Natural killer cell (primary cell): ENCODE data around the gene MARK2. TPM values are rescaled to one million over a fixed set of nuclear protein-coding genes. Genes with fewer than 3 reads are reported as not detected.

Experiments
- ATAC-seq, 3 donors: fragments of 150-1000 bp in 2 of 3; fragments of 200-7000 bp in 1 of 3; cut with Tn5 transposase; 1 replicate in 1 of 3; 2 replicates in 2 of 3; pipeline ENCODE4 v1.10.0; 2021; ENCODE audit warnings: mild to moderate bottlenecking in 2 of 3, moderate library complexity in 2 of 3
- DNase-seq, 2 donors: peaks; one replicate each; pipeline versions ENCODE4 v3.0.0 to v3.0.0-alpha.2; 2013 to 2021; ENCODE audit warnings: mixed read lengths in 1 of 2
- H3K27ac ChIP-seq: one replicate; pipeline ENCODE4 v1.5.1; 2013; ENCODE audit warnings: mild to moderate bottlenecking, low read length
- H3K27me3 ChIP-seq: one replicate; pipeline ENCODE4 v1.6.1; 2013; ENCODE audit warnings: low read length; ENCODE audit not compliant: control insufficient read depth, insufficient read depth
- H3K36me3 ChIP-seq: one replicate; pipeline ENCODE4 v1.6.1; 2013; ENCODE audit warnings: low read length; ENCODE audit not compliant: control insufficient read depth, insufficient read depth
- H3K4me1 ChIP-seq: one replicate; pipeline ENCODE4 v1.6.1; 2013; ENCODE audit warnings: low read length; ENCODE audit not compliant: control insufficient read depth, insufficient read depth
- H3K4me3 ChIP-seq: one replicate; pipeline ENCODE4 v1.5.1; 2013; ENCODE audit warnings: low read length
- H3K9me3 ChIP-seq: one replicate; pipeline ENCODE4 v1.6.1; 2013; ENCODE audit warnings: low read length; ENCODE audit not compliant: control insufficient read depth, insufficient read depth
- H3K27ac Mint-ChIP-seq, 2 donors: one replicate each; pipeline ENCODE4 v1.8.0; 2022; ENCODE audit warnings: mild to moderate bottlenecking in 2 of 2, mixed read lengths in 2 of 2, moderate library complexity in 1 of 2
- H3K27me3 Mint-ChIP-seq, 2 donors: one replicate each; pipeline ENCODE4 v1.8.0; 2022; ENCODE audit warnings: low read depth in 2 of 2, mixed read lengths in 2 of 2
- H3K36me3 Mint-ChIP-seq: one replicate; pipeline ENCODE4 v1.8.0; 2022; ENCODE audit warnings: mixed read lengths
- H3K4me1 Mint-ChIP-seq, 2 donors: one replicate each; pipeline ENCODE4 v1.8.0; 2022; ENCODE audit warnings: mixed read lengths in 2 of 2
- H3K4me3 Mint-ChIP-seq: one replicate; pipeline ENCODE4 v1.8.0; 2022; ENCODE audit warnings: mild to moderate bottlenecking, moderate library complexity, mixed read lengths
- H3K9me3 Mint-ChIP-seq, 2 donors: one replicate each; pipeline ENCODE4 v1.8.0; 2022; ENCODE audit warnings: mixed read lengths in 2 of 2
- WGBS: methylation state at CpG from one replicate; pipeline ENCODE4 v1.1.7; 2013; ENCODE audit warnings: missing lambda C conversion rate; ENCODE audit not compliant: insufficient coverage; 5-methylcytosine and 5-hydroxymethylcytosine counted together
- intact Hi-C: fragments of 100-400 bp; cut with micrococcal nuclease; formaldehyde crosslinking; loops from one replicate; pipeline ENCODE4 v1.14.2; 2022
- total RNA-seq, 4 donors: library from RNA; stranded (reverse); fragments of 120-200 nt in 1 of 4; gene quantifications; one replicate each; pipeline versions ENCODE4 v1.2.3 to v1.2.4, GENCODE V29; 2013 to 2022
- TF ChIP-seq, protein P1 (sequence below): fragments of 200-600 bp; IDR thresholded peaks from one replicate; pipeline ENCODE4 v1.8.0; 2022; ENCODE audit warnings: antibody characterized with exemption

Gene MARK2
- total RNA-seq, 3 donors from 2014 or later (not counting 1 experiment from before 2014, with no cell fraction given): 63.8 to 88.4 (median 80.2) TPM

DNA sequence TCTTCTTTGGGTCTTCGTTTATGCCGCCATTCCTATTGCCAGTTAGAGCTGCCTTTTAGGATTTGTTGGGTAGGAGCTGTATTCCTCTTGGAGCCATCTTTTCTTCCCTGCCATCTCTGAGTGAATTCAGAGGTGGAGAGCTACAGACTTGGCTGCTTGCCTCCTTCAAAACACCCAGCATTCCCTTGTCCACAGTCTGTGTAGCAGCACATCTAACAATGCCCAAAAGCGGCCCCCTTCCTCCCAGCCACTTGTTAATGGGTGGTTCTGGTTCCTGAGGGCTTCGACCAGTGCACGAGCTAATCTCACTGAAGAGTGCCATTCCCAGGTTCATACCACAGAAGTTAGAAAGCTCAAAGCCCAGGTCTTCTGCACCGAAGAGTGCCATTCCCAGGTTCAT, 37.7 kb downstream of the MARK2 start:
- Histone ChIP-seq H3K36me3 (peaks cover 8% of the 10 kb centered on the region), H3K4me3 (no peak overlapping the region), H3K27me3 (no peaks in the 10 kb centered on the region), H3K4me1 (peaks cover 61% of the 10 kb centered on the region), H3K27ac (no peak overlapping the region), H3K9me3 (no peaks in the 10 kb centered on the region)
- Mint-ChIP-seq H3K9me3 (no peaks in the 10 kb centered on the region), H3K27ac (no peak overlapping the region), H3K4me1 (peaks cover 56 to 67% of the 10 kb centered on the region in 2 donors), H3K4me3 (no peak overlapping the region), H3K36me3 (no peaks in the 10 kb centered on the region), H3K27me3 (no peaks in the 10 kb centered on the region)
- ATAC-seq: no peak
- TF ChIP-seq, protein P1, sequence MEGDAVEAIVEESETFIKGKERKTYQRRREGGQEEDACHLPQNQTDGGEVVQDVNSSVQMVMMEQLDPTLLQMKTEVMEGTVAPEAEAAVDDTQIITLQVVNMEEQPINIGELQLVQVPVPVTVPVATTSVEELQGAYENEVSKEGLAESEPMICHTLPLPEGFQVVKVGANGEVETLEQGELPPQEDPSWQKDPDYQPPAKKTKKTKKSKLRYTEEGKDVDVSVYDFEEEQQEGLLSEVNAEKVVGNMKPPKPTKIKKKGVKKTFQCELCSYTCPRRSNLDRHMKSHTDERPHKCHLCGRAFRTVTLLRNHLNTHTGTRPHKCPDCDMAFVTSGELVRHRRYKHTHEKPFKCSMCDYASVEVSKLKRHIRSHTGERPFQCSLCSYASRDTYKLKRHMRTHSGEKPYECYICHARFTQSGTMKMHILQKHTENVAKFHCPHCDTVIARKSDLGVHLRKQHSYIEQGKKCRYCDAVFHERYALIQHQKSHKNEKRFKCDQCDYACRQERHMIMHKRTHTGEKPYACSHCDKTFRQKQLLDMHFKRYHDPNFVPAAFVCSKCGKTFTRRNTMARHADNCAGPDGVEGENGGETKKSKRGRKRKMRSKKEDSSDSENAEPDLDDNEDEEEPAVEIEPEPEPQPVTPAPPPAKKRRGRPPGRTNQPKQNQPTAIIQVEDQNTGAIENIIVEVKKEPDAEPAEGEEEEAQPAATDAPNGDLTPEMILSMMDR: no peak
- WGBS: 97% methylated on average over 6 of the region's 6 CpGs
- intact Hi-C loops: no loop called here
- no peak for DNase-seq

DNA sequence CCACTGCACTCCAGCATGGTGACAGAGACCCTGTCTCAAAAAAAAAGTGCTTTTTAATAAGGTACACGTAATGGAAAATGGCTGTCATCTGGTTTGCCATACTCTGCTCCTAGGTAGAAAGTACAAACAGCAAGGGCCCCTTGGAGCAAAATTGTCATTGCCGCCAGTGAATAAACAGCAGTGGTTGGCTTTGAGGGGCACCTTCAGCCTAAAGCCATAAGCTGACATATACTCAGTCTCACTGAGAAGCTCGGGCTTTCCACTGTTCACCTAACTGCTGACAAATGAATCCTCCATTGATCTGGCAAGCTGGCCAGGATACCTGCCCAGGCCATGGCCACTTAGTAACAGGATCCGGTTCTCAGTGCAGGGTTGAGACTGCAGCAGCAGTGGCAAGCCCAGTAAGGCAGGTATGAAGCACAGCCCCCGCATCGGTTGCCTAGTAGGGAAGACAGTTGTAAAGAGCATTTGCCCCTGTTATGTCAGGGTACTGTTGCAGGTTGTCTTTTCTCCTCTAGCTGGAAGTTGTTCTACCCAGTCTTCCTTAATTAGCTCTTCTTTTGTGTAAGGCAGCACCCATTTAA, 38.8 kb downstream of the MARK2 start:
- ATAC-seq (no peak), DNase-seq (no peak)
- Histone ChIP-seq H3K27ac (no peak overlapping the region), H3K4me3 (no peak overlapping the region), H3K27me3 (no peaks in the 10 kb centered on the region), H3K4me1 (peaks cover 55% of the 10 kb centered on the region), H3K36me3 (peaks cover 8% of the 10 kb centered on the region), H3K9me3 (no peaks in the 10 kb centered on the region)
- H3K9me3 Mint-ChIP-seq: no peaks in the 10 kb centered on the region
- H3K36me3 Mint-ChIP-seq: no peaks in the 10 kb centered on the region
- peaks cover 58 to 67% of the 10 kb centered on the region in 2 donors for H3K4me1 Mint-ChIP-seq
- intact Hi-C loops: no loop called here
- 99% methylated on average over 6 of the region's 6 CpGs for WGBS
- no peaks in the 10 kb centered on the region for H3K27me3 Mint-ChIP-seq
- H3K27ac Mint-ChIP-seq: no peak overlapping the region
- TF ChIP-seq, protein P1: no peak
- no peak overlapping the region for H3K4me3 Mint-ChIP-seq

DNA sequence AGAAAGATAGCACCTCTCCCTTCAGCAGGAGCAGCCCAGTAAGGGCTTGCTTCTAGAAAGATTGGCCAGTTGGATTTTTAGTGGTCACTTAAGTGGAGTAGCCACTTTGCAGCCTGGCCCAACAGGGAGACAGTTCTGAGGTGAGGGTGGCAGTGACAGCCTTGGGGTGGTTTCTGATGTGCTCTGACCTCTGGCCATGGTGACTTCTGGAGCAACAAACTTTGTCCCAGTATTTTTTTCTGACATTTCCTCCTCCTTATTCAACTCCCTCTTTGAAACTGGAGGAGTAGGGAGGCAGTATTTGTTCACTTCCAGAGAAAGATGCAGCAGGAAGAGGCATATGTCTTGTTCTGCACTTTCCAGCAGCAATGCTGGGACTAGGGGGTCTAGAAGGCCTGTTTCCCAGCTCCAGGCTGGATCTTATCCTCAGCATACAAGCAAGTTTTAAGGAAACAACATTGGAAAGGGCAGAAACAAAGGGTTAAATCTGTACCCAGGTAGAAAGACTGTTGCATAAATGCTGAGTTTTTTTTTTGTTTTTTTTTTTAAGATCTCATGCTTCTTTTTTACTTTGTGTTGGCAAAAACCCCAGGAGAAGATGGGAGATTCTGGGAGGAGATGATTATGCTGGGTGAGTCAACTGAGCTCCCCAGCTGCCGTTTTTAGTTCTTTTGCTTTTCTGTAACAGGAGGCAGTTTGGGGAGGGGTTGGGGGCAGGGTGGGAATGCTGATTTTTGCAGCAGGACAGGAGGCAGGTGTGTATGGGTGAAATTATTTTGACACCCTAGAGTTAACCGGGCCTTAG, 40.9 kb downstream of the MARK2 start:
- Histone ChIP-seq H3K9me3 (no peaks in the 10 kb centered on the region), H3K27me3 (no peaks in the 10 kb centered on the region), H3K36me3 (peaks cover 8% of the 10 kb centered on the region), H3K4me3 (no peak overlapping the region), H3K4me1 (peaks cover 56% of the 10 kb centered on the region), H3K27ac (no peak overlapping the region)
- peaks cover 52 to 63% of the 10 kb centered on the region in 2 donors for H3K4me1 Mint-ChIP-seq
- DNase-seq (no peak), ATAC-seq (no peak)
- no peaks in the 10 kb centered on the region for H3K27me3 Mint-ChIP-seq
- TF ChIP-seq, protein P1: no peak
- intact Hi-C loops: no loop called here
- H3K27ac Mint-ChIP-seq: peak overlapping the region; percentile 30 to 60
- H3K9me3 Mint-ChIP-seq: no peaks in the 10 kb centered on the region
- WGBS: 58% methylated on average over 2 of the region's 2 CpGs
- H3K4me3 Mint-ChIP-seq: no peak overlapping the region
- no peaks in the 10 kb centered on the region for H3K36me3 Mint-ChIP-seq
